NCI-H524 treated with DMSO at 0.1 percent for 48 hours (cell line): Measurements from ENCODE around the gene EPHB6.
A peak's percentile ranks its signal among the peaks of the same experiment; 100 is the strongest.

Experiments used
- DNase-seq: peaks from one replicate; lab custom pipeline; 2025; lab: John Stamatoyannopoulos, UW

The EPHB6 gene, protein sequence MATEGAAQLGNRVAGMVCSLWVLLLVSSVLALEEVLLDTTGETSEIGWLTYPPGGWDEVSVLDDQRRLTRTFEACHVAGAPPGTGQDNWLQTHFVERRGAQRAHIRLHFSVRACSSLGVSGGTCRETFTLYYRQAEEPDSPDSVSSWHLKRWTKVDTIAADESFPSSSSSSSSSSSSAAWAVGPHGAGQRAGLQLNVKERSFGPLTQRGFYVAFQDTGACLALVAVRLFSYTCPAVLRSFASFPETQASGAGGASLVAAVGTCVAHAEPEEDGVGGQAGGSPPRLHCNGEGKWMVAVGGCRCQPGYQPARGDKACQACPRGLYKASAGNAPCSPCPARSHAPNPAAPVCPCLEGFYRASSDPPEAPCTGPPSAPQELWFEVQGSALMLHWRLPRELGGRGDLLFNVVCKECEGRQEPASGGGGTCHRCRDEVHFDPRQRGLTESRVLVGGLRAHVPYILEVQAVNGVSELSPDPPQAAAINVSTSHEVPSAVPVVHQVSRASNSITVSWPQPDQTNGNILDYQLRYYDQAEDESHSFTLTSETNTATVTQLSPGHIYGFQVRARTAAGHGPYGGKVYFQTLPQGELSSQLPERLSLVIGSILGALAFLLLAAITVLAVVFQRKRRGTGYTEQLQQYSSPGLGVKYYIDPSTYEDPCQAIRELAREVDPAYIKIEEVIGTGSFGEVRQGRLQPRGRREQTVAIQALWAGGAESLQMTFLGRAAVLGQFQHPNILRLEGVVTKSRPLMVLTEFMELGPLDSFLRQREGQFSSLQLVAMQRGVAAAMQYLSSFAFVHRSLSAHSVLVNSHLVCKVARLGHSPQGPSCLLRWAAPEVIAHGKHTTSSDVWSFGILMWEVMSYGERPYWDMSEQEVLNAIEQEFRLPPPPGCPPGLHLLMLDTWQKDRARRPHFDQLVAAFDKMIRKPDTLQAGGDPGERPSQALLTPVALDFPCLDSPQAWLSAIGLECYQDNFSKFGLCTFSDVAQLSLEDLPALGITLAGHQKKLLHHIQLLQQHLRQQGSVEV

GRCh38 chr7:142854372-142855113 is at the start of gene EPHB6:
Gene EPHB6 (plus strand): TSS chr7:142855076. CDS start chr7:142863228, 8,152 bp downstream.
- no peak for DNase-seq

DNA sequence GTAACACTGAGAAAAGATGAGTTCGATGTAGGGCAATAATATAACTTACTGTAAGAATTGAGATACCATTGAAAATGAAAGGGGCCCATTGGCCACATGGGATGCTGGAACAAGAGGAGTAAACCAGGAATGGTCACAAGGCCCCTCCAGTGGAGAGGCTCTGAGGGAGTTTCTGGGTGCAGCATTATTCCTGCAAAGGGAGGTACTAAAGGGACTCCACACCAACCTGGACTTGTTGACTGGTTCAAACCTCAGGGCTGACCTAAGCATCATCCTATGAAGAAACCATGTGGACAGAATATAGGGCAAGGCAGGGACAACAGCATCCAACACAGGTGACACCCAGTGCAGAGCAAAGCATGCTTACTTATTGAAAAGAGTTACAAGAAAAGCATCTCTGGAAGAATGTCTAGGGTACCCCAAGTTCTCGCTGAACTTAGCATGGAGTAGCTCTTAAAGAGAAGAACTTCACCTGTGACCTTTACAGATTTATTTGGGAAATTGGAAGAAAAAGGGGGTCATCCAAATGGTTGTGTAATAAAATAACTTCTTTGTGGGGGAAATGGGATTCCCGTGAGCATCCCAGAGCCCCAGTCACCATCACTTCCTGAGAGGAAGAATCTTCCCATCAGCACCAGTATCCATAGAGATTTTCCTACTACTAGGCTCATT is 49.4 kb upstream of the EPHB6 start:
- no peak for DNase-seq

DNA sequence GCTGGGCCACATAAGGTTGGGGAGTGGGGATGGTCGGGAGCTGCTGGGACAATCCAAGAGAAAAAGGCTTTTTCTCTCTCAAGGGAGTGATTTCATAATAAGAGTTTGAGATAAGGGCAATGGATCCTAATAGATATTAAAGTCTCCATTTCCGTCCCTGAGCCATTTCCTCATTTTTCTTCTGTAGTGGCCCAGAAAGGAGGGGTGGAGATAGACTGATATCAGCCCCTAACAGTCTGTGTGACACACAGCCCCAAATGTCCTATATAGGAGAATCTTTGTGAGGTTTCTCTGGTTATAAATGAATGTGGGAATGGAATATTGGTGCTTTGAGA is 48.9 kb upstream of the EPHB6 start:
- DNase-seq: no peak

- DNase-seq: no peak
Observed at GRCh38 chr7:142806957-142807356, 47.9 kb upstream of the EPHB6 start.

DNA sequence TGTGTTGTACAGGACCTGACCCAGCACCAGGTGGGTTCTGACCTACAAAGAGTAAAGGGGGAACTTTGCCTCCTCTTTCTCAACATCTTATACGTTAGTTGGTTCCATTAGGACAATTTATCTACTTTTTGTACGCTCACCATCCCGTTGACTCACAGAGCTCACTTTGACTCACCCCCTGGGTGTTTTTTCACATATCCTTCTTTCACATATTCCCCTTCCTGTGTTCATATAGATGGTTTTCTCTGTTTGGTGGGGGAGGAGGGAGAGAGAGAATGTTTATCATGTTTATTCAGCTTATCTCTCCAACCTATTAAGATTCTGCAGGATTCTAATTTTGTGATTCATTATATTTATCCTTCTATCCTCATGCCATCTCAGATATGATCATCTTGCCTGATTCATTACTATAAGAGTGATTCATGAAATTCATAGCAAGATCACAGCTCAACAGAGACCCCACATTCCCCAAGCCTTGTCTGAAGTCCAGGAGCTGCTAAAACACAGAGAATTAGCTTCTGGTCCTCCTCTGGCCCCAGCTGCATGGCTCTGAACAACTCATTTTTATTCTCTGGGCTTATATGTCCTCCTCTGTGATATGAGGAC is 46.9 kb upstream of the EPHB6 start:
- DNase-seq: no peak

GRCh38 chr7:142808461-142808801 is 46.4 kb upstream of the EPHB6 start:
- DNase-seq: no peak

- no peak for DNase-seq
Observed at GRCh38 chr7:142808802-142809583, 45.9 kb upstream of the EPHB6 start.

DNA sequence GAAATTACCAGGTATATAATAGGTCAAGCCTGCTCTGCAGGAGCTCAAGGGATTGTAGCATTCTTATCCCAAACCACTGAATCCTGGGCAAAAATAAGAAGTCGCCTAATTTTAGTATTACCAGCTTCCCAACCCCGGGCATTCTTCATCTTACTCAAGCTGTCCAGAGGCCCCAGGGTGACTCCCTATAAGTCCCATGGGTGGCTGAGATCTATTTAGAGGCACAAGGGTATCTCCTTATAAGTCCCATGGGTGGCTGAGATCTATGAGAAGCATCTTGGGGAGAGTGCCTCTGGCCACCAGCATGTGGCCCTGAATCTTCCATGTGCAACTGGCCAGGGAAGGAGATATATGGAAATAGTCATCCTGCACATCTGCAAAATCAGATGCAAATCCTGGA is 45.2 kb upstream of the EPHB6 start:
- no peak for DNase-seq

DNA sequence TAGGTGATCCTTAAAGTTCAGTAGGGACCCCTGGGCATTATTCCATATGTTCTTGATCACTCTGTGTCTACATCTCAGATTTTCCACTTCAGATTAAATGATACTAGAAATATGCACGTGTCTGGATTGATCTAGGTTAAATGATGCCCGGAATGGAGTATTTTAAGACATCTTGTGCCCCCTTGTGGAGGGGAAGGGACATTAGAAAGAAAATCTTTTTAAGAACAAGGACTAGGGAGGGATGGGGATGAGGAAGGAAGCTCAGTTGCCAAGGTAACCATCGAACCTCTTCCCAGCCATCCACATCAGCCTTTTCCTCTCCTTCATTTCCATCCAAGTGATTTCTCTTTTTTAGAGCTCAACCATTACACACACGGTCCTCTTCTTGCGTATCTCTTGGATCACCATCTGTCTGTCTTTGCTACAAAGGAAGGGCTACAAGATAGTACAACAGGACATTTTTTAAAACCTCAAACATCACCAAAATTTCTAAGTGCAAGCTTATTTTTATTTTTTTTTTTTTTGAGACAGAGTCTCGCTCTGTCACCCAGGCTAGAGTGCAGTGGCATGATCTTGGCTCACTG is 43.6 kb upstream of the EPHB6 start:
- DNase-seq: peak; percentile 31

- peak; percentile 7 for DNase-seq
Observed at GRCh38 chr7:142812437-142813215, 42.2 kb upstream of the EPHB6 start.

DNA sequence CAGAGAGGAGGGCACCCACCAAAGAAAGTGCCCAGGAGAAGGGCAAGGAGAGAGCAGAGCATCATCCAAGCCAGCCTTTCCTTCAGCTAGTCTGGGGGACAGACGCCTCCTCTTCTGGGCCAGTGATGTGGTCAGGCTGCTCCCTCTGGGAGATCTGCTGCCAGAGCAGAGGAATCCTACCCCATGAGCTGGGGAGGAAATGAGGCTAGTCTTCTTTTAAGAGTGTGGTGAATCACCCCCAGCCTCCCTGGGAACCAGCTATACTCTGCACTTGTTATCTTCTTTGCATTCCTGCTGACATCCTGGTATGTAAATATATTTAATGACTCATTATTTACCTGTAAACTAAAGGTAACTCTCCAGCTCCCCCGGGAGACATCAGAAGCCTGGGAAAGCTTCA is 41.6 kb upstream of the EPHB6 start:
- no peak for DNase-seq

DNA sequence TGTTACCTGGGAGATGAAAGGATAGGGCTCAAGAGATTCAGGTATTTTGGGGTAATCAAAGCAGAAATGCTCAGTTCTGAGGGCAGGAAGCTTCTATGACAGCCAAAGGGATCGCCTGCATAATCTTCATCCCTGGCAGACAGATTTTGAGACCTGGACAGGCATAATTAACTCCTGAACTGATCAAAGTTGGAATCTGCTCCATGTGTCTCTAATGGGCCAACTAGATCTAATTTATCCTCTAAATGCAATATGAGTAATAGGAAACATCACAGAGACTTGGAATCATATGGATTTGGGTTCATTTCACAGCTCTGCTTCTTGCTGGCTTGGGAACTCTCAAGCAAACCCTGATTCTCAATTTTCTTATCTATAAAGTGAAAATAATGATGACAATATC is 41.2 kb upstream of the EPHB6 start:
- no peak for DNase-seq

DNA sequence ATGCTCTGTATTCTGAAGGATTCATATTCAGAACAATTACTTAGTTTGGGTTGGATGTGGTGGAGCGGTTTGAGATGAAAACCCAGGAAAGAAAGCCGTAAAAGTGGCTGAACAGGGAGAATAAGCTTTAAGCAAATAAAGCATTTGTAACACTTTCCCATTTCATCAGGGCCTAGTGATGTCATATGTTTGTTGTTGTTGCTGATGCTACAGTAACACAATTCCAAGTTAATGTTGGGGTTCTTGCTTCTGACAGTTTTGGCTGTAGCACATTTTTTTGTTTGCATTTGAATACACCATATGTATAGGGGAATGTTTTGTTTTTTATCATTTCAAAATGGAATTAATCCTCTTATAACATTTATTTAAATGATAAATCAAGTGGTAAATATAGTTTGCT is 40.4 kb upstream of the EPHB6 start:
- DNase-seq: no peak

DNA sequence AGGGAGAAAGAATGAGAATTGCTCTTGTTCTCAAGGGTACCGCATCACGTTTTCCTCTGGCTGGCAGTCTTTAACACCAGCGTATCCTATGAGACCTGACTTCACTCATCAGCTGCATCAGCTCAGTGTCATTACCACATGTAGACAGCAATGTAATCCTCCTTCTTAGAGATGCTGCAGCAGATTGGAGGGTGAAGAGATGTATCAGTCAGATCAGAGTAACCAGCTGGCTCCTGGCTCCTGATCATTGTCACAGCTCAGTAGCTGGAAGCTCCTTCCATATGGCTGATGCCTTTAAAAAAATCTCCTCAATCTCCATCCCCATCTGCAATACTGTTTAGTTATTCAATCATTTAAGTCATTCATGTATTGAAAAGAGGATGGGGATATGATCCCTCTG is 39.7 kb upstream of the EPHB6 start:
- peak; percentile 66 for DNase-seq

GRCh38 chr7:142817506-142817905 is 37.4 kb upstream of the EPHB6 start:
- no peak for DNase-seq

- no peak for DNase-seq
Observed at GRCh38 chr7:142819530-142819929, 35.3 kb upstream of the EPHB6 start.

DNA sequence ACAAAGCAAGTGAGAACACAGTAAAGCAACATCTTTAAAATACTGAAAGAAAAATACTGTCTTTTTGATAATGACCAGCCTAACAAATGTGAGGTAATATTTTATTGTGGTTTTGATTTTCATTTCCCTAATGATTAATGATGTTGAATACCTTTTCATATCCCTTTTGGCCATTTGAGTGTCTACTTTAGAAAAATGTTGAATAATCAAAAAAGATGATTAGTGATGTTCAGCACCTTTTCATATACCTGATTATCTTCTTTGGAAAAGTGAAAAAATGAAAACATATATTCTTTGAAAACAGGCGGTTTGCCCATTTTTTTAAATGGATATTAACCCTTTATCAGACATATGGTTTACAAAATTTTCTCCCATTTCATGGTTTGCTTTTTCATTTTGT is 32.2 kb upstream of the EPHB6 start:
- DNase-seq: no peak

- DNase-seq: no peak
Observed at GRCh38 chr7:142827951-142828500, 26.9 kb upstream of the EPHB6 start.

- no peak for DNase-seq
Observed at GRCh38 chr7:142832417-142832816, 22.5 kb upstream of the EPHB6 start.
